K562 (cell line): Measurements from ENCODE around the gene SLC7A8.

Source experiments
- CREB3 ChIP-seq: fragments of 450-650 bp; conservative IDR thresholded peaks from 2 replicates; pipeline ENCODE4 v1.6.1; 2016; ENCODE audit warnings: missing genetic modification characterization, low read depth, mild to moderate bottlenecking, missing compliant biosample characterization, moderate library complexity
- E2F5 ChIP-seq: sonication (generic); formaldehyde crosslinking; IDR thresholded peaks from 2 replicates; pipeline ENCODE4 v1.8.0; 2022; ENCODE audit warnings: mild to moderate bottlenecking, missing genetic modification reagents
- GABPB1 ChIP-seq: sonication (generic); formaldehyde crosslinking; IDR thresholded peaks from 2 replicates; pipeline ENCODE4 v1.8.0; 2022; ENCODE audit warnings: mild to moderate bottlenecking, missing genetic modification reagents
- KLF1 ChIP-seq: fragments of 450-650 bp; IDR thresholded peaks from 2 replicates; pipeline ENCODE4 v1.6.1; 2016; ENCODE audit warnings: missing genetic modification characterization, missing compliant biosample characterization
- NFIC ChIP-seq: fragments of 450-650 bp; IDR thresholded peaks from 2 replicates; pipeline ENCODE4 v1.6.1; 2017; ENCODE audit warnings: mild to moderate bottlenecking, inconsistent platforms
- PHB2 ChIP-seq: fragments of 450-650 bp; IDR thresholded peaks from 2 replicates; pipeline ENCODE4 v1.6.1; 2017; ENCODE audit warnings: low read depth
- RCOR1 ChIP-seq, 2 experiments: IDR thresholded peaks; 2 replicates each; pipeline ENCODE4 v1.6.1; 2012; ENCODE audit warnings: low read depth in 2 of 2, low read length in 2 of 2, borderline replicate concordance in 1 of 2, improper control_type of control experiment in 1 of 2
- SMARCA5 ChIP-seq: fragments of 450-650 bp; IDR thresholded peaks from 2 replicates; pipeline ENCODE4 v1.6.1; 2016
- TAF1 ChIP-seq: IDR thresholded peaks from 2 replicates; pipeline ENCODE4 v1.6.1; 2011; ENCODE audit warnings: mild to moderate bottlenecking, low read length, moderate library complexity; ENCODE audit not compliant: insufficient read depth, control insufficient read depth, severe bottlenecking; ENCODE audit errors: extremely low read depth
- ZFP30 ChIP-seq: fragments of 250-450 bp; sonication (Bioruptor Pico); IDR thresholded peaks from 2 replicates; pipeline ENCODE4 v1.8.0; 2022; ENCODE audit warnings: moderate library complexity, mild to moderate bottlenecking, inconsistent platforms, borderline replicate concordance
- ZNF217 ChIP-seq: sonication (generic); formaldehyde crosslinking; IDR thresholded peaks from 2 replicates; pipeline ENCODE4 v1.8.0; 2022; ENCODE audit warnings: mild to moderate bottlenecking, missing genetic modification reagents
- ZNF384 ChIP-seq: IDR thresholded peaks from 2 replicates; pipeline ENCODE4 v1.6.1; 2012; ENCODE audit warnings: low read depth, low read length, improper control_type of control experiment

- TF ChIP-seq TAF1 (no peak), RCOR1 (IDR thresholded peaks at IDR 0.05; ENCODE audit: borderline replicate concordance in 1 of 2, low read depth in 2 of 2, low read length in 2 of 2) (no peak), CREB3 (no peak), PHB2 (no peak), GABPB1 (CRISPR knock-in tag) (no peak), E2F5 (no peak), ZNF384 (no peak), ZNF217 (CRISPR knock-in tag) (no peak), NFIC (no peak), SMARCA5 (no peak), KLF1 (no peak), ZFP30 (CRISPR knock-in tag) (no peak)
These were observed 23.9 kb downstream of the SLC7A8 start for GRCh38 chr14:23159532-23159931.
